ENCODE results near the gene ZNRF4.

- TF ChIP-seq, protein P1, sequence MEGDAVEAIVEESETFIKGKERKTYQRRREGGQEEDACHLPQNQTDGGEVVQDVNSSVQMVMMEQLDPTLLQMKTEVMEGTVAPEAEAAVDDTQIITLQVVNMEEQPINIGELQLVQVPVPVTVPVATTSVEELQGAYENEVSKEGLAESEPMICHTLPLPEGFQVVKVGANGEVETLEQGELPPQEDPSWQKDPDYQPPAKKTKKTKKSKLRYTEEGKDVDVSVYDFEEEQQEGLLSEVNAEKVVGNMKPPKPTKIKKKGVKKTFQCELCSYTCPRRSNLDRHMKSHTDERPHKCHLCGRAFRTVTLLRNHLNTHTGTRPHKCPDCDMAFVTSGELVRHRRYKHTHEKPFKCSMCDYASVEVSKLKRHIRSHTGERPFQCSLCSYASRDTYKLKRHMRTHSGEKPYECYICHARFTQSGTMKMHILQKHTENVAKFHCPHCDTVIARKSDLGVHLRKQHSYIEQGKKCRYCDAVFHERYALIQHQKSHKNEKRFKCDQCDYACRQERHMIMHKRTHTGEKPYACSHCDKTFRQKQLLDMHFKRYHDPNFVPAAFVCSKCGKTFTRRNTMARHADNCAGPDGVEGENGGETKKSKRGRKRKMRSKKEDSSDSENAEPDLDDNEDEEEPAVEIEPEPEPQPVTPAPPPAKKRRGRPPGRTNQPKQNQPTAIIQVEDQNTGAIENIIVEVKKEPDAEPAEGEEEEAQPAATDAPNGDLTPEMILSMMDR (IDR thresholded peaks at IDR 0.05), result no peak
- TF ChIP-seq POLR2A (IDR thresholded peaks at IDR 0.05), result no peak
Measured at GRCh38 chr19:5489551-5489950, 34.3 kb downstream of the ZNRF4 start.
